H1 (cell line): ENCODE measurements around the gene RNF111. TPM values are rescaled to one million over a fixed set of nuclear protein-coding genes. Genes with fewer than 3 reads are reported as not detected.

ENCODE experiments used
- CTCF ChIA-PET: fragments of 300-600 bp; sonication (Branson Sonifier 250); formaldehyde crosslinking; loops from one replicate; lab custom pipeline; 2021; ENCODE audit not compliant: partially characterized antibody; lab: Charles Lee
- POLR2A ChIA-PET: fragments of 300-600 bp; sonication (Branson Sonifier 250); formaldehyde crosslinking; loops from one replicate; lab custom pipeline; 2021; ENCODE audit warnings: inconsistent platforms; ENCODE audit not compliant: partially characterized antibody; lab: Charles Lee
- DNase-seq, 2 experiments: peaks; one replicate each; pipeline versions ENCODE4 v3.0.0 to v3.0.0-alpha.2; 2010 to 2022; ENCODE audit warnings: low spot score in 2 of 2, low read depth in 1 of 2, mixed read lengths in 1 of 2
- FAIRE-seq: peaks from 2 replicates; lab custom pipeline; 2011; peaks lifted over from hg19 to GRCh38; lab: Jason Lieb, UNC
- H2AFZ ChIP-seq: 2 replicates; pipeline ENCODE4 v1.8.1; 2012; ENCODE audit warnings: low read length, inconsistent platforms
- H2AK5ac ChIP-seq: 2 replicates; pipeline ENCODE4 v1.6.1; 2013; ENCODE audit warnings: low read depth, low read length
- H2BK120ac ChIP-seq: replicated peaks from 2 replicates; pipeline ENCODE3; 2013; ENCODE audit warnings: low read depth, low read length, inconsistent platforms
- H2BK12ac ChIP-seq: 2 replicates; pipeline ENCODE4 v1.6.1; 2013; ENCODE audit warnings: low read depth, low read length
- H2BK15ac ChIP-seq: 2 replicates; pipeline ENCODE4 v1.6.1; 2013; ENCODE audit warnings: low read length
- H2BK20ac ChIP-seq: 2 replicates; pipeline ENCODE4 v1.6.1; 2013; ENCODE audit warnings: low read length
- H2BK5ac ChIP-seq: 2 replicates; pipeline ENCODE4 v1.6.1; 2013; ENCODE audit warnings: low read depth, low read length
- H3K14ac ChIP-seq: 2 replicates; pipeline ENCODE4 v1.6.1; 2013; ENCODE audit warnings: inconsistent platforms; ENCODE audit not compliant: insufficient read length
- H3K18ac ChIP-seq: 2 replicates; pipeline ENCODE4 v1.6.1; 2013; ENCODE audit warnings: low read length; ENCODE audit errors: extremely low read depth
- H3K23ac ChIP-seq: 2 replicates; pipeline ENCODE4 v1.6.1; 2013; ENCODE audit warnings: inconsistent platforms; ENCODE audit not compliant: insufficient read length
- H3K23me2 ChIP-seq: 2 replicates; pipeline ENCODE4 v1.6.1; 2013; ENCODE audit warnings: low read depth, low read length
- H3K27ac ChIP-seq: 2 replicates; pipeline ENCODE4 v1.6.1; 2011; ENCODE audit warnings: low read depth, low read length, inconsistent platforms
- H3K27me3 ChIP-seq, 4 experiments: replicated peaks in 1 of 4; 1 replicate in 1 of 4; 2 replicates in 3 of 4; pipeline versions ENCODE4 v1.6.1 to v1.8.1; 2011 to 2013; ENCODE audit warnings: low read length in 3 of 4, mild to moderate bottlenecking in 3 of 4, inconsistent platforms in 2 of 4, mixed read lengths in 2 of 4, moderate library complexity in 1 of 4; ENCODE audit not compliant: control insufficient read depth in 3 of 4, insufficient read depth in 3 of 4; ENCODE audit errors: extremely low read depth in 1 of 4
- H3K36me3 ChIP-seq, 4 experiments: 2 replicates each; pipeline versions ENCODE4 v1.6.1 to v1.8.1; 2011 to 2013; ENCODE audit warnings: mild to moderate bottlenecking in 4 of 4, low read length in 3 of 4, moderate library complexity in 2 of 4, control low read depth in 1 of 4, inconsistent platforms in 1 of 4; ENCODE audit not compliant: insufficient read depth in 4 of 4, control insufficient read depth in 2 of 4
- H3K4ac ChIP-seq: replicated peaks from 2 replicates; pipeline ENCODE3; 2013; ENCODE audit warnings: low read length, low read depth, mixed read lengths, inconsistent platforms; ENCODE audit not compliant: insufficient read length
- H3K4me1 ChIP-seq, 4 experiments: replicated peaks in 1 of 4; 1 replicate in 1 of 4; 2 replicates in 3 of 4; pipeline versions ENCODE4 v1.6.1 to v1.8.1; 2011 to 2013; ENCODE audit warnings: low read length in 3 of 4, inconsistent platforms in 2 of 4, mixed read lengths in 1 of 4; ENCODE audit not compliant: insufficient read depth in 4 of 4, control insufficient read depth in 3 of 4
- H3K4me2 ChIP-seq, 2 experiments: 2 replicates each; pipeline versions ENCODE4 v1.6.1 to v1.8.1; 2011 to 2013; ENCODE audit warnings: low read depth in 2 of 2, low read length in 2 of 2, control low read depth in 1 of 2, inconsistent platforms in 1 of 2, mild to moderate bottlenecking in 1 of 2; ENCODE audit not compliant: insufficient read depth in 1 of 2
- H3K4me3 ChIP-seq, 4 experiments: fragments of 200-600, 300-600 bp in 1 of 4; sonication (generic), shearing (Covaris generic), sonication (Bioruptor Twin) in 1 of 4; 2 replicates each; pipeline versions ENCODE4 v1.5.1 to v1.8.1; 2011 to 2016; ENCODE audit warnings: low read length in 4 of 4, low read depth in 3 of 4, control low read depth in 2 of 4, inconsistent platforms in 2 of 4, mild to moderate bottlenecking in 2 of 4, mixed read lengths in 1 of 4, moderate library complexity in 1 of 4; ENCODE audit not compliant: insufficient read depth in 2 of 4; ENCODE audit errors: extremely low read depth in 1 of 4
- H3K56ac ChIP-seq: replicated peaks from 2 replicates; pipeline ENCODE3; 2013; ENCODE audit warnings: low read depth, mild to moderate bottlenecking, mixed read lengths, low read length, inconsistent platforms; ENCODE audit not compliant: insufficient read length
- H3K79me1 ChIP-seq: 2 replicates; pipeline ENCODE4 v1.6.1; 2013; ENCODE audit warnings: low read depth, low read length, control low read depth
- H3K79me2 ChIP-seq, 2 experiments: 2 replicates each; pipeline versions ENCODE4 v1.6.1 to v1.8.1; 2012 to 2013; ENCODE audit warnings: low read length in 2 of 2, mild to moderate bottlenecking in 2 of 2, inconsistent platforms in 1 of 2; ENCODE audit not compliant: insufficient read depth in 2 of 2, control insufficient read depth in 1 of 2
- H3K9ac ChIP-seq, 4 experiments: replicated peaks in 1 of 4; 1 replicate in 1 of 4; 2 replicates in 3 of 4; pipeline versions ENCODE4 v1.6.1 to v1.8.1; 2011 to 2013; ENCODE audit warnings: low read depth in 3 of 4, low read length in 3 of 4, control low read depth in 2 of 4, mild to moderate bottlenecking in 2 of 4, moderate library complexity in 2 of 4, inconsistent platforms in 1 of 4; ENCODE audit errors: extremely low read depth in 1 of 4
- H3K9me3 ChIP-seq, 2 experiments: 2 replicates each; pipeline versions ENCODE4 v1.6.1 to v1.8.1; 2012 to 2013; ENCODE audit warnings: mild to moderate bottlenecking in 2 of 2, moderate library complexity in 2 of 2, control low read depth in 1 of 2, inconsistent platforms in 1 of 2, low read depth in 1 of 2, low read length in 1 of 2, mixed read lengths in 1 of 2; ENCODE audit not compliant: insufficient read depth in 2 of 2
- H4K20me1 ChIP-seq, 2 experiments: replicated peaks in 1 of 2; 2 replicates each; pipeline versions ENCODE3 to v1.8.1; 2011 to 2013; ENCODE audit warnings: inconsistent platforms in 2 of 2, low read length in 2 of 2, mild to moderate bottlenecking in 1 of 2; ENCODE audit not compliant: insufficient read depth in 2 of 2, control insufficient read depth in 1 of 2
- H4K5ac ChIP-seq: 2 replicates; pipeline ENCODE4 v1.6.1; 2013; ENCODE audit warnings: low read length, low read depth, mixed read lengths, inconsistent platforms; ENCODE audit not compliant: insufficient read length
- H4K8ac ChIP-seq: 2 replicates; pipeline ENCODE4 v1.8.0; 2013; ENCODE audit warnings: mild to moderate bottlenecking, moderate library complexity, low read length, inconsistent platforms; ENCODE audit not compliant: insufficient read depth; ENCODE audit errors: extremely low read depth
- H4K91ac ChIP-seq: replicated peaks from 2 replicates; pipeline ENCODE3; 2013; ENCODE audit warnings: low read length, mixed read lengths, inconsistent platforms; ENCODE audit not compliant: insufficient read length
- HDAC6 ChIP-seq: IDR thresholded peaks from one replicate; pipeline ENCODE4 v1.7.1; 2012; ENCODE audit warnings: low read depth, mild to moderate bottlenecking, inconsistent platforms, low read length, moderate library complexity
- JUN ChIP-seq: IDR thresholded peaks from 2 replicates; pipeline ENCODE4 v1.6.1; 2011; ENCODE audit warnings: low read depth, mild to moderate bottlenecking, improper control_type of control experiment, low read length
- NRF1 ChIP-seq: IDR thresholded peaks from 2 replicates; pipeline ENCODE4 v1.6.1; 2011; ENCODE audit warnings: mild to moderate bottlenecking, low read depth, low read length, improper control_type of control experiment
- WGBS, 2 experiments: shearing (Covaris generic) in 1 of 2; methylation state at CpG; one replicate each; pipeline versions ENCODE4 v1.1.6 to v1.1.7; 2013 to 2015; ENCODE audit warnings: low lambda C conversion rate in 2 of 2, mixed read lengths in 2 of 2, inconsistent platforms in 1 of 2, low coverage in 1 of 2, missing lambda C conversion rate in 1 of 2; ENCODE audit not compliant: insufficient replicate concordance in 2 of 2, insufficient coverage in 1 of 2, insufficient read length in 1 of 2; ENCODE audit errors: extremely low coverage in 1 of 2, missing lambda C conversion rate in 1 of 2; 5-methylcytosine and 5-hydroxymethylcytosine counted together
- polyA plus RNA-seq, 7 experiments: library from polyadenylated mRNA; depleted of rRNA in 3 of 7; stranded (reverse) in 5 of 7; unstranded in 2 of 7; fragments of >200 nt in 5 of 7; fragments of 200-250 nt in 2 of 7; gene quantifications; 1 replicate in 5 of 7; 2 replicates in 1 of 7; 4 replicates in 1 of 7; pipeline versions ENCODE4 v1.2.1 to v1.2.3, GENCODE V29; 2011 to 2013; ENCODE audit warnings: missing spikeins in 2 of 7, mixed read lengths in 2 of 7
- total RNA-seq: library from RNA; stranded (reverse); fragmentation: NEBNext Ultra II Directional; extraction: Animal tissue kit (Norgen Biotek cat#: 25700); gene quantifications from 2 replicates; pipeline ENCODE4 v1.2.1, GENCODE V29; 2021

Gene RNF111
- total and polyA plus RNA-seq, 2 of the 8 experiments (the other 6 are each of a cell fraction or from before 2014, with no cell fraction given), result 18.5 to 26.6 TPM

GRCh38 chr15:59002418-59002859, 15.0 kb downstream of the RNF111 start:
- DNase-seq (no peak), FAIRE-seq (no peak)
- H3K27me3 ChIP-seq, result no peaks in the 10 kb centered on the region
- no peak overlapping the region for H2BK5ac ChIP-seq
- H2BK120ac ChIP-seq, result no peak overlapping the region
- peaks cover 3% of the 10 kb centered on the region; the same call in 1 of the 2 replicates for H3K79me1 ChIP-seq
- no peak overlapping the region for H2BK15ac ChIP-seq
- no peak overlapping the region for H3K56ac ChIP-seq
- no peak overlapping the region for H3K27ac ChIP-seq
- H3K4me1 ChIP-seq, result no peaks in the 10 kb centered on the region; a peak in 1 of 7 replicates
- H3K79me2 ChIP-seq, result peaks cover 0 to 85% of the 10 kb centered on the region in 2 experiments; a peak in 2 of 4 replicates
- H3K23ac ChIP-seq, result no peak overlapping the region
- no peaks in the 10 kb centered on the region for H3K9me3 ChIP-seq
- no peak overlapping the region for H2BK20ac ChIP-seq
- no peak overlapping the region for H2AFZ ChIP-seq
- peaks cover 2% of the 10 kb centered on the region; the same call in 1 of the 2 replicates for H3K23me2 ChIP-seq
- H4K5ac ChIP-seq, result no peak overlapping the region
- H2AK5ac ChIP-seq, result no peak overlapping the region
- WGBS, 2 experiments, result 85% methylated on average over 2 of the region's 2 CpGs; no CpG with 5 or more reads in 1 of the 2 experiments
- TF ChIP-seq NRF1 (no peak), JUN (no peak), HDAC6 (no peak)
- H3K4me2 ChIP-seq, result no peak overlapping the region
- H4K20me1 ChIP-seq, result peaks cover 0 to 4% of the 10 kb centered on the region in 2 experiments
- peaks cover 0 to 4% (median 2%) of the 10 kb centered on the region in 4 experiments; a peak in 2 of 8 replicates for H3K36me3 ChIP-seq
- ChIA-PET CTCF (interaction anchor here (1.2 to 1.6 kb wide), 4 partner anchors 10 to 46 kb away, joined by 3 to 4 read pairs (median 3); no protein-coding TSS in a partner anchor), POLR2A (no interaction called here)
- H2BK12ac ChIP-seq, result no peak overlapping the region
- no peak overlapping the region for H4K91ac ChIP-seq
- H3K4ac ChIP-seq, result no peak overlapping the region
- H4K8ac ChIP-seq, result no peak overlapping the region
- H3K9ac ChIP-seq, result no peak overlapping the region
- H3K4me3 ChIP-seq, result no peak overlapping the region
- no peak overlapping the region for H3K18ac ChIP-seq
- no peak overlapping the region for H3K14ac ChIP-seq
